Activated CD4-positive, alpha-beta T cell treated with anti-CD3 and anti-CD28 coated beads for 36 hours (primary cell): Measurements from ENCODE around the gene SEC22A. TPM values are rescaled to one million over a fixed set of nuclear protein-coding genes. Genes with fewer than 3 reads are reported as not detected.

Source experiments
- microRNA-seq: library from miRNA; unstranded; fragments of <30 nt; microRNA quantifications from one replicate; pipeline ENCODE4 v1.2.0, GENCODE V29; 2021; ENCODE audit warnings: borderline replicate concordance
- total RNA-seq, 2 experiments: library from RNA; stranded (reverse); gene quantifications; one replicate each; pipeline ENCODE4 v1.2.3, GENCODE V29; 2021

SEC22A gene
- total RNA-seq, 2 experiments from 2014 or later: 13.2 to 16.3 TPM

Small RNA genes lying within 50 kb of the gene (microRNA-seq; reads per million reads assigned to microRNA genes)
- gene MIR7110: not detected

Other genes starting within 250 kb of the SEC22A start
- gene SEMA5B, start 174.2 kb upstream of the SEC22A start, total RNA-seq: not detected
- gene PDIA5, start 134.9 kb upstream of the SEC22A start, total RNA-seq: 10 to 100 TPM; 19.5 to 20.7 TPM
- gene ADCY5, start 247.1 kb downstream of the SEC22A start, total RNA-seq: not detected